GM10248 (cell line): ENCODE measurements around the gene ARHGAP26.

Experiments
- CTCF ChIA-PET: fragments of 300-600 bp; sonication (Branson Sonifier 250); formaldehyde crosslinking; extraction: SDS; loops from one replicate; lab custom pipeline; 2021; ENCODE audit warnings: antibody characterized with exemption; lab: Yijun Ruan, JAX
- POLR2A ChIA-PET: fragments of 350-650 bp; sonication (Branson Sonifier 250); formaldehyde crosslinking; extraction: SDS; loops from one replicate; lab custom pipeline; 2020; ENCODE audit warnings: antibody characterized with exemption; lab: Yijun Ruan, JAX
- DNase-seq: peaks from one replicate; pipeline ENCODE4 v3.0.0; 2012; ENCODE audit errors: extremely low spot score
- CTCF ChIP-seq: IDR thresholded peaks from 2 replicates; pipeline ENCODE4 v1.5.1; 2012; ENCODE audit warnings: mild to moderate bottlenecking, low read depth; ENCODE audit errors: extremely low read depth, missing control alignments, control extremely low read depth

ARHGAP26 gene

GRCh38 chr5:143238620-143239019 is 468.4 kb downstream of the ARHGAP26 start:
- TF ChIP-seq CTCF, result no peak
- ChIA-PET CTCF (no interaction called here), POLR2A (no interaction called here)
- no peak for DNase-seq

- ChIA-PET CTCF (interaction anchor here (0.8 to 2.6 kb wide), 10 partner anchors 8 to 79 kb away, joined by 3 to 13 read pairs (median 3); no protein-coding TSS in a partner anchor), POLR2A (no interaction called here)
- no peak for TF ChIP-seq CTCF
- DNase-seq, result no peak
Observed at GRCh38 chr5:143239882-143240518, 469.8 kb downstream of the ARHGAP26 start.

GRCh38 chr5:143241892-143242291 is 471.7 kb downstream of the ARHGAP26 start:
- DNase-seq, result no peak
- ChIA-PET POLR2A (no interaction called here), CTCF (interaction anchor here (1.6 to 2.6 kb wide), 2 partner anchors 9 to 81 kb away, joined by 3 to 13 read pairs; no protein-coding TSS in a partner anchor)
- no peak for TF ChIP-seq CTCF

- POLR2A ChIA-PET, result no interaction called here
- no peak for TF ChIP-seq CTCF
Observed at GRCh38 chr5:143243103-143243502, 472.9 kb downstream of the ARHGAP26 start.

GRCh38 chr5:143244000-143244736 is 474.0 kb downstream of the ARHGAP26 start:
- DNase-seq, result no peak
- CTCF ChIA-PET, result no interaction called here
- POLR2A ChIA-PET, result no interaction called here

More at GRCh38 chr5:143243103-143243502, 472.9 kb downstream of the ARHGAP26 start:
- DNase-seq, result no peak
- CTCF ChIA-PET, result no interaction called here

GRCh38 chr5:143244990-143245389 is 474.8 kb downstream of the ARHGAP26 start:
- TF ChIP-seq CTCF, result no peak
- POLR2A ChIA-PET, result no interaction called here
- CTCF ChIA-PET, result no interaction called here
- DNase-seq, result no peak

More at GRCh38 chr5:143244000-143244736, 474.0 kb downstream of the ARHGAP26 start:
- TF ChIP-seq CTCF, result no peak
